Prostate gland (tissue), 1 donor: Measurements from ENCODE around the gene HSPG2.

Experiments
- POLR2A ChIP-seq: fragments of 450-650 bp; IDR thresholded peaks from one replicate; pipeline ENCODE4 v1.6.1; 2016; ENCODE audit warnings: antibody characterized with exemption, mild to moderate bottlenecking
- POLR2AphosphoS5 ChIP-seq: sonication (generic); formaldehyde crosslinking; IDR thresholded peaks from one replicate; pipeline ENCODE4 v1.6.1; 2017; ENCODE audit warnings: antibody characterized with exemption

- TF ChIP-seq POLR2AphosphoS5 (no peak), POLR2A (no peak)
Observed at GRCh38 chr1:21887216-21887736, 49.8 kb downstream of the HSPG2 start.
